Erythroblast (primary cell): ENCODE measurements around the gene BAAT.

Experiments
- DNase-seq, 2 experiments: peaks; one replicate each; lab custom pipeline; 2025; lab: John Stamatoyannopoulos, UW
- GATA1 ChIP-seq: IDR thresholded peaks from 2 replicates; pipeline ENCODE4 v1.6.1; 2011; ENCODE audit warnings: low read depth, mild to moderate bottlenecking, control low read depth, low read length, moderate library complexity
- POLR2A ChIP-seq: IDR thresholded peaks from 2 replicates; pipeline ENCODE4 v1.6.1; 2011; ENCODE audit warnings: mild to moderate bottlenecking, low read length

The BAAT gene

DNA sequence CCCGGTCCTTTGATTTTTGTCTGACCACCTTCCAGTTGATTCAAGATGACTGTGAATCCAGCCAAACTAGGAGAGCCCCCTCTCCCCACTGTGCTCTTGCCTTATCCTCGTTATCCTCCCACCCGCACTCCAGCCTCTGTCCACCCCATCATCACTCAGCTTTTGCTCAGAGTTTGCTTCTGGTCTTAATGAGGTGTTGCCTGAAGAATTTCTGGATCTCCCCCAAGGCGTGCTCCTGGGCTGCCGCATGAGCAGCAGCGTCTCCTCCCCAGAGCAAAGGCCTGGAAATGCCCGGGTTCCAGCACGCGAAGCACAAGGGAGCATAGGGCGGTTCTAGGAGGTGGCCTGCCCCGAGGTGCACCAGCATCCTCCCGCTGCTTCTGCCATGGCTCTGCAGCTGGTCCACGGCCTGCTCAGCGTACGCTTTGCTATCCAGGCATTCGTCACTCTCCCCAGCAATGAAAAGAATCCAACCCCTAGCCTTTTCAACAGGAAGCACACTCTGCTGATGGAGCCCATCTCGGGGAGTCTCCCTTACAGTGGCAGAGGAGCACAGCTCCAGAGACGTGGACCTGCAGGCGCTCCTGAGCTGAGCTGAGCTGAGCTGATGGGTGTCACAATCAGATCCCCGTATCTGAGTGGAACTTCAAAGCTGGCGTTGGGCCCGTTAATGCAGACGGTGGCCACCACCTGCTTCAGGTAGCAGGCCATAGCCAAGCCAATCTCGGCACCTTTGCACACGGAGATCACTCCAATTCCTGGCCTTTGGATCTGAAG lies 50.7 kb downstream of the BAAT start:
- no peak for DNase-seq

DNA sequence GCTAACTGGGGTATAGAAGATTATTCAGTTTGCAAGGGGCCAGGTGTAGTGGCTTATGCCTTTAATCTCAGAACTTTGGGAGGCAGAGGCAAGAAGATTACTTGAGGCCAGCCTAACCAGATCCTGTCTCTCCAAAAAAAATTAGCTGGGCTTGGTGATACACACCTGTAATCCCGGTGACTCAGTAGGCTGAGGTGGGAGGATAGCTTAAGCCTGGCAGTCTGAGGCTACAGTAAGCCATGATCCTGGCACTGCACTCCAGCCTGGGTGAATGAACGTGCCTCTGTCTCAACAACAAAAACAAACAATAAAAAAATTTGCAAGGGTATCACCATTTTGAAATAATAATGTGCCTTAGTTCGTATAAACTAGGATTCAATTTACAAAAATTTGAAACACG lies 51.3 kb downstream of the BAAT start:
- TF ChIP-seq POLR2A (no peak), GATA1 (no peak)
- no peak for DNase-seq

More for the DNA sequence above, 50.7 kb downstream of the BAAT start:
- TF ChIP-seq GATA1 (no peak), POLR2A (no peak)

DNA sequence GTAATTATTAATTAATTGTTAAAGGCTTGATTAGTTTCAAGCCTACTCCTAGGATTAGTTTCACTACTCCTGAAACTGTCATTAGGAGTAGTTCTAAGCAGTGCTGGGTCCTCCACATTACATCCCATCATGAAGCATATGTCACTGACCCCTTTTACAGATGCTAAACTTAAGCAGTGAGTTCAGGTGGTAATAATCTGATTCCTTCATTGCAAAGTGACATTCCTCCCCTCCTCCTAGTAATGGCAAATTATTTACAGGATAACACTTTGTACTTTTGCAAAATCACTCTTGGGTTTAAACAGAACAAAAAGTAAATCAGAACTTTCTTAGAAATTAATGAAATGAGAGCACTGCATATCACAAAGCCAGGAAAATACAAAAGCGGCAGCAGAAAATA lies 52.4 kb downstream of the BAAT start:
- DNase-seq: no peak
- TF ChIP-seq POLR2A (no peak), GATA1 (no peak)

DNA sequence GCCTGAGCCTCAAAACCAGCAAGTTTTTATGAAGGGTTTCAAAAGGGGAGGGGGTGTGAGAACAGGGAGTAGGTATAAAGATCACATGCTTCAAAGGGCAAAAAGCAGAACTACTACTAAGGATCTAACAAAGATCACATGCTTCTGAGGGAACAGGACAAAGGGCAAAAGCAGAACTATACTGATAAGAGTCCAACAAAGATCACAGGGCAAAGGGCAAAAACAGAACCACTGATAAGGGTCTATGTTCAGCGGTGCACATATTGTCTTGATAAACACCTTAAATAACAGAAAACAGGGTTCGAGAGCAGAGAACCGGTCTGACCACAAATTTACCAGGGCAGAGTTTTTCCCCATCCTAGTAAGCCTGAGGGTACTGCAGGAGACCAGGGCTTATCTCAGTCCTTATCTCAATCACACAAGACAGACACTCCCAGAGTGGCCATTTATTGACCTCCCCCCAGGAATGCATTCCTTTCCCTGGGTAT lies 57.3 kb downstream of the BAAT start:
- peak in 1 of 2 experiments; percentile 9 for DNase-seq

DNA sequence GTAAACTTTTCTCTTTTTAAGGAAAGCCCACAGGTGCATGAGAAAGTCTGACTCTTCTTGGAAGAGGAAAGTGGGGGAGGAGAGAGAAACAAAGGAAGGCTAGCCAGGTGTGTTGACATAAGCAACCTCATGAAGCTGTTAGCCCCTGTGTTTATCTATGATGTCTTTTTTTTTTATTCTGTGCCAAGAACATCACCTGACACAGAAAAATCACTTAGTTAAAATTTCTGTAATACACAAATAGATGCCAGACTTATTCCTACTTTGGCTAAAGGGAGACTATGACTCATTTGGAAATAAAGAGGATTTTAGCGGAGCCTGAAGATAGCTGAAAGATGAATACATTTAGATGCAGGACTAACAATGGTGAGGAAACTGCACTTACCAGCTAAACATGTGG lies 58.3 kb downstream of the BAAT start:
- no peak for DNase-seq
- no peak for TF ChIP-seq GATA1
- no peak for TF ChIP-seq POLR2A

DNA sequence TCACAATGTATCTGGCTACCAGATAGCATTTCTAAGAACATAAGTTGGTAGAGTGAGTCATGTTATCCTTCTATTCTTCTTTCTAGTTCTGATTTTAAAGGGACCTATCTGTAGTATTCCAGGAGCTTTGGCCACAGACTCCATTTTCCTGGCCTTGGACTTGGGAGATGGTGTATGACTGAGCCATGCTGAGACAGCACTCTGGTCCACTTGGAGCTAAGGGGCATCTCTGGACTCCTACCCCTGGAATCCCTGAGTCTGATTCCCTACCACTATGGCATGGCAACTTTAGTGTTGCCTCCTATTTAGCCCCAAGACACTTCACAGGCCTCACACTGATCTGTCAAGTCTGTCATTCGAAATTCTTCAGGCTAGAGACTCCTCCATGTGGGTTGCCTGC lies 58.8 kb downstream of the BAAT start:
- no peak for DNase-seq
- TF ChIP-seq GATA1 (no peak), POLR2A (no peak)

DNA sequence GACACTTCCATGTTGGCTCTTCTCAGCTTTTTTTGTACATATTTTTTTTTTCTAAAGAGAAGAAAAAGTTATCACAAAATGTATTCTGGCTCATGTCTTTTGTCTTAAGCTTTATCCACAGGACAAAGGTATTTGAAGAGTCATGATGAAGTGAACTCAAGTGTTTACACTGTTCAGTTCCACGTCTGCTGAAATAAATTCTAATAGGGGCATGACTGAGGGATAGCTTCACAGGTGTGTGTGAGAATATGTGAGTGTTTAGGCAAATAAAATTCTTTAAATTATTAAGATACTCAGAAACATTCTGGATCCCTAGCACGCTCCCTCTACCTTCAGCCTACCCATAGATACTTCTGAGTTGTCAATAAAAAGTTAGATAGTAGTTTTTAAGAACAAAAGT lies 59.8 kb downstream of the BAAT start:
- TF ChIP-seq POLR2A (no peak), GATA1 (no peak)
- DNase-seq: no peak

DNA sequence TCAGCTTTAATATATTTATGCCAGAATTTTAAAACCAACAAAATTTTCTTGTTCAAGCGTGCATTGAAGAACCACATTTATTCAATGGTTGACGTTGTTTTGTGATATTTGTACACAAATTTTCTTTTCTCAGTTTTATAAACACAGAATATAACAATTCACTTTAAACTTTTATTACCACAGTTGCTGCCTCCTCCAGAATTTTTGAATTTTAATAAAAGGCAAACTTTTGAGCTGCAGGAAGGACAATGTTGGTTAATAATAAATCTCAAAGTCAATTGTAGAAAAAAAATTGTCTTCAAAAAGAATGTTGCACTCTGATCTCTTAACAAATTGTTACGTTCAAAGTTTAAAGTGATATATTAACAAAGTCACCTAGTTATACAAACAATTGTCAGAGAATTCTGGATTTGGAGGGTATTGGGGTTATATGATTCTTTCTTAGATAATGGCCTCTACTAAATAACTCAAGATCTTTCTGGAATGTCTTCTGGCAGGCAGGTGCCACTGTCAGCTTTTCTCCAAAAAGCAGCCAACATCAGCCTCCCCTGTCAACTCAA lies 60.5 kb downstream of the BAAT start:
- no peak for DNase-seq
- TF ChIP-seq GATA1 (no peak), POLR2A (no peak)

DNA sequence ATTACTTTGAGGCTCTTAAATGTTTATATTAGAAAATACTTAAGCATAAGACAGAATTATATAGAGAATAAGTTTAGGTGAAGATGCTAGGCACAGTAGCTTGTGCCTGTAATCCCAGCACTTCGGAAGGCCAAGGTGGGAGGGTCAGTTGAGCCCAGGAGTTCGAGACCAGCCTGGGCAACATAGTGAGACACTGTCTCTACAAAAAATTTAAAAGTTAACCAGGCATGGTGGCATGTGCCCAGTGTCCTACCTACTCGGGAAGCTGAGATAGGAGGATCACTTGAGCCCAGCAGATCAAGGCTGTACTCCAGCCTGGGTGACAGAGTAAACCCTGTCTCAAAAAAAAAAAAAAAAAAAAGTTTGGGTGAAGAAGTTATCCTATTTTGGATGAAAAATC lies 61.7 kb downstream of the BAAT start:
- DNase-seq: no peak
- TF ChIP-seq GATA1 (no peak), POLR2A (no peak)

DNA sequence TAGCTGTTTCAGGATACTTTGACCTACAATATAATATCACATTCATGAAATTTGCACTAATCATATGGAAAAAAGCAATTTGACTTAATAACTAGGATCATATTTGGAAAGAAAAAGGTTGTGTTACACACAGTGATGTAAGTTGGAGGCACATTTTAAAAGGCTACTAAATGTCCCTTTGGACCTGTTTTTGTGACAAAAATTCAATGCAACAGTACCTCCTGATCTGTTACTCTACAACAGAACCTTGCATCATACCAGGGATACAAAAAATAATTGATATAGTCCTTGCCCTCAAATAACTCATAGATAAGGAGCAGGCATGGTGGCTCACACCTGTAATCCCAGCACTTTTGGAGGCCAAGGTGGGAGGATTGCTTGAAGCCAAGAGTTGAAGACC lies 67.1 kb downstream of the BAAT start:
- TF ChIP-seq GATA1 (no peak), POLR2A (no peak)
- DNase-seq: no peak

DNA sequence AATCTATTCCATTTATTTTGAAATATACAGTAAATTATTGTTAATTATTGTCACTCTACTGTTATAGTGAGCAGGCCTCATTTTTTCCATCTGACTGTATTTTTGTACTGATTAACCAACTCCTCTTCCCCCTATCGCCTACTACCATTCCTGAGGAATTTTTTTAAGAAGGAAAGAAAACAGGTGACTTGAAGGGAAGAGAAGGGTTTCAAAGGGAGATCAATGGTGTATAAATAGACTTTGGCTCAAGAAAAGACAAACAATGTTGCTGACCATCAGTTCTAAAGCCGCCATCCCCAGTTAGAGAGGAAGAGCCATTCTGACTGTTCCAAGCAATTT lies 69.7 kb downstream of the BAAT start:
- no peak for DNase-seq
- TF ChIP-seq GATA1 (no peak), POLR2A (no peak)

DNA sequence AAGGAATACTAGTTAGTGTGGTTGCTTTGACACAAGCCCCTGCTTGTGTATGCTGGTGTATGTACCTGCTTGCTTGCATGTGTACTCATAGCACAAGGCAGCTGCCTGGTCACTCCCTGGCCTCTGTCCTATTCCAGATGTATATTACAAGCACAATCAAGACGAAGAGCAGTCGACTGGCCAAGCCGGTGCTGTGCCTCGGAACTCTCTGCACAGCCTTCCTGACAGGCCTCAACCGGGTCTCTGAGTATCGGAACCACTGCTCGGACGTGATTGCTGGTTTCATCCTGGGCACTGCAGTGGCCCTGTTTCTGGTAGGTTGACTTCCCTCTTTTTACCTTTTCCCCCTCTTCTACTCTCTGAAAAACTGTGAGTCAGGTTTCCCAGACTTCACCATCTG lies 72.1 kb downstream of the BAAT start:
- DNase-seq: no peak
- TF ChIP-seq POLR2A: no peak
- no peak for TF ChIP-seq GATA1

DNA sequence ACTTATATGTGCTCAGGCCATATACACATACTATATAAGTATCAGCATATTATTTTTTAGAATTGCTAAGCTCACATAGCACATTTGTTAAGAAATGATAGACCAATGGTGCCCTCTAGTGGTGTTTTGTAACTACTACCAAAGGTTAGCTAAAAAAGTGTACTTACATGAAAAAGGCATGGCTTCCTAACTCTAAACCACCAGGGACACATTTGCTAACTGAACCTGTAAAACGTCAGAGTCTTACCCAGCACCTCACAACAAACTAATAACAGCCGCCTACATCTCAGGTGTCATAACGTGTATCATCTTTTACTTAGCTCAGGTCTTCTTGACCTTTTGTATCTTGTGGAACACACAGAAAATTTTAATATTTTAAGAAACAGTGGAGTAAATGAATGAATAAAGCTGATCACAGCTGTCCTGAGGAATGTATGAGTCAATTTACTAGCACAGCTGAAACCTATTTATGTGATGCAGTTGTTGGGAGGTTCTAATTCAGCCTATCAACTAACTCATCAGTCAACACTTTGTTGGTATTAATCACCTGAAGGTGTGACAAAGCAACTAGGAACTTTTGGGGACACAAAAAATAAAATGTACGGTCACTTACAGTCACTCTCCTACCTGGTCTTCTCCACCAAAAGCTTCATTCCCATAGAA lies 72.9 kb downstream of the BAAT start:
- peak; percentile 82 to 88 for DNase-seq
- TF ChIP-seq POLR2A (no peak), GATA1 (no peak)

DNA sequence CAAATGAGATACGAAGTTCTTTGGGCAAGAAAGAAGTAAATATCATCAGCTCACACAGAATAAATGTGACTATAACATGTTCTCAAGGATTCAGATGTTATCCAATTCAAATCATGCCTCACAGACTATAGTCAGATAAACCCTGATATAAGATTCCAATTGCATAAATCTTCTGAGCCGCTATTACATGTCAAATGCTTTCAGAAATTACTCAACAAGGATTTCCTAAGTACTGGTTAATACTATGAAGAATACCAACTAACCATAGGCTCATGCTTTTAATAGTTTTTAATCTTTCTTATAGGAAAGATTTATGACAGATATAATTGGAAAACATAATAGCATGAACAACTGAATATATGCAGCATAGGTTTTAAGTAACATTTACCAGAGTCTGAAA lies 73.6 kb downstream of the BAAT start:
- TF ChIP-seq GATA1 (no peak), POLR2A (no peak)
- DNase-seq: no peak
